H1 (cell line): Measurements from ENCODE around the gene PBX3. TPM values are rescaled to one million over a fixed set of nuclear protein-coding genes. Genes with fewer than 3 reads are reported as not detected.

Source experiments
- CTCF ChIA-PET: fragments of 300-600 bp; sonication (Branson Sonifier 250); formaldehyde crosslinking; loops from one replicate; lab custom pipeline; 2021; ENCODE audit not compliant: partially characterized antibody; lab: Charles Lee
- POLR2A ChIA-PET: fragments of 300-600 bp; sonication (Branson Sonifier 250); formaldehyde crosslinking; loops from one replicate; lab custom pipeline; 2021; ENCODE audit warnings: inconsistent platforms; ENCODE audit not compliant: partially characterized antibody; lab: Charles Lee
- DNase-seq, 2 experiments: peaks; one replicate each; pipeline versions ENCODE4 v3.0.0 to v3.0.0-alpha.2; 2010 to 2022; ENCODE audit warnings: low spot score in 2 of 2, low read depth in 1 of 2, mixed read lengths in 1 of 2
- FAIRE-seq: peaks from 2 replicates; lab custom pipeline; 2011; peaks lifted over from hg19 to GRCh38; lab: Jason Lieb, UNC
- H2AFZ ChIP-seq: 2 replicates; pipeline ENCODE4 v1.8.1; 2012; ENCODE audit warnings: low read length, inconsistent platforms
- H2AK5ac ChIP-seq: 2 replicates; pipeline ENCODE4 v1.6.1; 2013; ENCODE audit warnings: low read depth, low read length
- H2BK120ac ChIP-seq: replicated peaks from 2 replicates; pipeline ENCODE3; 2013; ENCODE audit warnings: low read depth, low read length, inconsistent platforms
- H2BK12ac ChIP-seq: 2 replicates; pipeline ENCODE4 v1.6.1; 2013; ENCODE audit warnings: low read depth, low read length
- H2BK15ac ChIP-seq: 2 replicates; pipeline ENCODE4 v1.6.1; 2013; ENCODE audit warnings: low read length
- H2BK20ac ChIP-seq: 2 replicates; pipeline ENCODE4 v1.6.1; 2013; ENCODE audit warnings: low read length
- H2BK5ac ChIP-seq: 2 replicates; pipeline ENCODE4 v1.6.1; 2013; ENCODE audit warnings: low read depth, low read length
- H3K14ac ChIP-seq: 2 replicates; pipeline ENCODE4 v1.6.1; 2013; ENCODE audit warnings: inconsistent platforms; ENCODE audit not compliant: insufficient read length
- H3K18ac ChIP-seq: 2 replicates; pipeline ENCODE4 v1.6.1; 2013; ENCODE audit warnings: low read length; ENCODE audit errors: extremely low read depth
- H3K23ac ChIP-seq: 2 replicates; pipeline ENCODE4 v1.6.1; 2013; ENCODE audit warnings: inconsistent platforms; ENCODE audit not compliant: insufficient read length
- H3K23me2 ChIP-seq: 2 replicates; pipeline ENCODE4 v1.6.1; 2013; ENCODE audit warnings: low read depth, low read length
- H3K27ac ChIP-seq: 2 replicates; pipeline ENCODE4 v1.6.1; 2011; ENCODE audit warnings: low read depth, low read length, inconsistent platforms
- H3K27me3 ChIP-seq, 4 experiments: replicated peaks in 1 of 4; 1 replicate in 1 of 4; 2 replicates in 3 of 4; pipeline versions ENCODE4 v1.6.1 to v1.8.1; 2011 to 2013; ENCODE audit warnings: low read length in 3 of 4, mild to moderate bottlenecking in 3 of 4, inconsistent platforms in 2 of 4, mixed read lengths in 2 of 4, moderate library complexity in 1 of 4; ENCODE audit not compliant: control insufficient read depth in 3 of 4, insufficient read depth in 3 of 4; ENCODE audit errors: extremely low read depth in 1 of 4
- H3K36me3 ChIP-seq, 4 experiments: 2 replicates each; pipeline versions ENCODE4 v1.6.1 to v1.8.1; 2011 to 2013; ENCODE audit warnings: mild to moderate bottlenecking in 4 of 4, low read length in 3 of 4, moderate library complexity in 2 of 4, control low read depth in 1 of 4, inconsistent platforms in 1 of 4; ENCODE audit not compliant: insufficient read depth in 4 of 4, control insufficient read depth in 2 of 4
- H3K4ac ChIP-seq: replicated peaks from 2 replicates; pipeline ENCODE3; 2013; ENCODE audit warnings: low read length, low read depth, mixed read lengths, inconsistent platforms; ENCODE audit not compliant: insufficient read length
- H3K4me1 ChIP-seq, 4 experiments: replicated peaks in 1 of 4; 1 replicate in 1 of 4; 2 replicates in 3 of 4; pipeline versions ENCODE4 v1.6.1 to v1.8.1; 2011 to 2013; ENCODE audit warnings: low read length in 3 of 4, inconsistent platforms in 2 of 4, mixed read lengths in 1 of 4; ENCODE audit not compliant: insufficient read depth in 4 of 4, control insufficient read depth in 3 of 4
- H3K4me2 ChIP-seq, 2 experiments: 2 replicates each; pipeline versions ENCODE4 v1.6.1 to v1.8.1; 2011 to 2013; ENCODE audit warnings: low read depth in 2 of 2, low read length in 2 of 2, control low read depth in 1 of 2, inconsistent platforms in 1 of 2, mild to moderate bottlenecking in 1 of 2; ENCODE audit not compliant: insufficient read depth in 1 of 2
- H3K4me3 ChIP-seq, 4 experiments: fragments of 200-600, 300-600 bp in 1 of 4; sonication (generic), shearing (Covaris generic), sonication (Bioruptor Twin) in 1 of 4; 2 replicates each; pipeline versions ENCODE4 v1.5.1 to v1.8.1; 2011 to 2016; ENCODE audit warnings: low read length in 4 of 4, low read depth in 3 of 4, control low read depth in 2 of 4, inconsistent platforms in 2 of 4, mild to moderate bottlenecking in 2 of 4, mixed read lengths in 1 of 4, moderate library complexity in 1 of 4; ENCODE audit not compliant: insufficient read depth in 2 of 4; ENCODE audit errors: extremely low read depth in 1 of 4
- H3K56ac ChIP-seq: replicated peaks from 2 replicates; pipeline ENCODE3; 2013; ENCODE audit warnings: low read depth, mild to moderate bottlenecking, mixed read lengths, low read length, inconsistent platforms; ENCODE audit not compliant: insufficient read length
- H3K79me1 ChIP-seq: 2 replicates; pipeline ENCODE4 v1.6.1; 2013; ENCODE audit warnings: low read depth, low read length, control low read depth
- H3K79me2 ChIP-seq, 2 experiments: 2 replicates each; pipeline versions ENCODE4 v1.6.1 to v1.8.1; 2012 to 2013; ENCODE audit warnings: low read length in 2 of 2, mild to moderate bottlenecking in 2 of 2, inconsistent platforms in 1 of 2; ENCODE audit not compliant: insufficient read depth in 2 of 2, control insufficient read depth in 1 of 2
- H3K9ac ChIP-seq, 4 experiments: replicated peaks in 1 of 4; 1 replicate in 1 of 4; 2 replicates in 3 of 4; pipeline versions ENCODE4 v1.6.1 to v1.8.1; 2011 to 2013; ENCODE audit warnings: low read depth in 3 of 4, low read length in 3 of 4, control low read depth in 2 of 4, mild to moderate bottlenecking in 2 of 4, moderate library complexity in 2 of 4, inconsistent platforms in 1 of 4; ENCODE audit errors: extremely low read depth in 1 of 4
- H3K9me3 ChIP-seq, 2 experiments: 2 replicates each; pipeline versions ENCODE4 v1.6.1 to v1.8.1; 2012 to 2013; ENCODE audit warnings: mild to moderate bottlenecking in 2 of 2, moderate library complexity in 2 of 2, control low read depth in 1 of 2, inconsistent platforms in 1 of 2, low read depth in 1 of 2, low read length in 1 of 2, mixed read lengths in 1 of 2; ENCODE audit not compliant: insufficient read depth in 2 of 2
- H4K20me1 ChIP-seq, 2 experiments: replicated peaks in 1 of 2; 2 replicates each; pipeline versions ENCODE3 to v1.8.1; 2011 to 2013; ENCODE audit warnings: inconsistent platforms in 2 of 2, low read length in 2 of 2, mild to moderate bottlenecking in 1 of 2; ENCODE audit not compliant: insufficient read depth in 2 of 2, control insufficient read depth in 1 of 2
- H4K5ac ChIP-seq: 2 replicates; pipeline ENCODE4 v1.6.1; 2013; ENCODE audit warnings: low read length, low read depth, mixed read lengths, inconsistent platforms; ENCODE audit not compliant: insufficient read length
- H4K8ac ChIP-seq: 2 replicates; pipeline ENCODE4 v1.8.0; 2013; ENCODE audit warnings: mild to moderate bottlenecking, moderate library complexity, low read length, inconsistent platforms; ENCODE audit not compliant: insufficient read depth; ENCODE audit errors: extremely low read depth
- H4K91ac ChIP-seq: replicated peaks from 2 replicates; pipeline ENCODE3; 2013; ENCODE audit warnings: low read length, mixed read lengths, inconsistent platforms; ENCODE audit not compliant: insufficient read length
- BCL11A ChIP-seq, 2 experiments: IDR thresholded peaks; one replicate each; pipeline ENCODE4 v1.6.1; 2011; ENCODE audit warnings: low read depth in 2 of 2, low read length in 2 of 2, mild to moderate bottlenecking in 2 of 2
- CHD1 ChIP-seq: IDR thresholded peaks from 2 replicates; pipeline ENCODE4 v1.6.1; 2012; ENCODE audit warnings: low read depth, low read length, improper control_type of control experiment
- CTCF ChIP-seq, 3 experiments: IDR thresholded peaks; 1 replicate in 2 of 3; 2 replicates in 1 of 3; pipeline versions ENCODE4 v1.5.1 to v1.6.1; 2011; ENCODE audit warnings: low read length in 3 of 3, mild to moderate bottlenecking in 3 of 3, inconsistent platforms in 2 of 3, low read depth in 1 of 3, moderate library complexity in 1 of 3; ENCODE audit not compliant: insufficient read depth in 1 of 3; ENCODE audit errors: control extremely low read depth in 1 of 3
- PHF8 ChIP-seq: fragments of 200-600 bp; sonication (generic); conservative IDR thresholded peaks from 2 replicates; pipeline ENCODE4 v1.7.1; 2012; ENCODE audit warnings: low read depth, mild to moderate bottlenecking, inconsistent platforms, low read length, moderate library complexity
- SUZ12 ChIP-seq: fragments of 200-600 bp; sonication (generic); IDR thresholded peaks from 2 replicates; pipeline ENCODE4 v1.6.1; 2012; ENCODE audit warnings: mild to moderate bottlenecking, inconsistent platforms, low read length, moderate library complexity, mixed read lengths
- TAF1 ChIP-seq: IDR thresholded peaks from 2 replicates; pipeline ENCODE4 v1.6.1; 2011; ENCODE audit warnings: mild to moderate bottlenecking, low read depth, low read length
- YY1 ChIP-seq: IDR thresholded peaks from 2 replicates; pipeline ENCODE4 v1.6.1; 2011; ENCODE audit warnings: low read depth, mild to moderate bottlenecking, low read length
- WGBS, 2 experiments: shearing (Covaris generic) in 1 of 2; methylation state at CpG; one replicate each; pipeline versions ENCODE4 v1.1.6 to v1.1.7; 2013 to 2015; ENCODE audit warnings: low lambda C conversion rate in 2 of 2, mixed read lengths in 2 of 2, inconsistent platforms in 1 of 2, low coverage in 1 of 2, missing lambda C conversion rate in 1 of 2; ENCODE audit not compliant: insufficient replicate concordance in 2 of 2, insufficient coverage in 1 of 2, insufficient read length in 1 of 2; ENCODE audit errors: extremely low coverage in 1 of 2, missing lambda C conversion rate in 1 of 2; 5-methylcytosine and 5-hydroxymethylcytosine counted together
- polyA plus RNA-seq, 7 experiments: library from polyadenylated mRNA; depleted of rRNA in 3 of 7; stranded (reverse) in 5 of 7; unstranded in 2 of 7; fragments of >200 nt in 5 of 7; fragments of 200-250 nt in 2 of 7; gene quantifications; 1 replicate in 5 of 7; 2 replicates in 1 of 7; 4 replicates in 1 of 7; pipeline versions ENCODE4 v1.2.1 to v1.2.3, GENCODE V29; 2011 to 2013; ENCODE audit warnings: missing spikeins in 2 of 7, mixed read lengths in 2 of 7
- total RNA-seq: library from RNA; stranded (reverse); fragmentation: NEBNext Ultra II Directional; extraction: Animal tissue kit (Norgen Biotek cat#: 25700); gene quantifications from 2 replicates; pipeline ENCODE4 v1.2.1, GENCODE V29; 2021
- TF ChIP-seq, protein P1 (sequence below): IDR thresholded peaks from 2 replicates; pipeline ENCODE4 v1.6.1; 2012; ENCODE audit warnings: inconsistent platforms

Gene PBX3
- total and polyA plus RNA-seq, 2 of the 8 experiments (the other 6 are each of a cell fraction or from before 2014, with no cell fraction given), result 22.7 to 44.3 TPM

- no peaks in the 10 kb centered on the region for H3K9me3 ChIP-seq
- H3K79me1 ChIP-seq, result peaks cover 7% of the 10 kb centered on the region; the same call in 1 of the 2 replicates
- H3K27me3 ChIP-seq, result no peaks in the 10 kb centered on the region
- no peaks in the 10 kb centered on the region for H4K20me1 ChIP-seq
- WGBS, 2 experiments, result 2% methylated on average over 44 of the region's 63 CpGs; no CpG with 5 or more reads in 1 of the 2 experiments
- H4K8ac ChIP-seq, result peak within 1 kb of the TSS; percentile 81; the same call in 1 of the 2 replicates
- POLR2A ChIA-PET, result interaction anchor here (0.8 to 1.6 kb wide), 8 partner anchors 8 to 89 kb away, joined by 3 to 10 read pairs (median 4); no protein-coding TSS in a partner anchor
- no peak within 1 kb of the TSS for H2BK120ac ChIP-seq
- CTCF ChIA-PET, result no interaction called here
- H2AFZ ChIP-seq, result peak within 1 kb of the TSS; percentile 100
- H4K91ac ChIP-seq, result no peak within 1 kb of the TSS
- H3K23me2 ChIP-seq, result 0 out of 2 replicates have a peak, but pooled peaks cover 4% of the 10 kb centered on the region
- H3K14ac ChIP-seq, result no peak within 1 kb of the TSS
- H3K4me1 ChIP-seq, result peaks cover 0 to 5% (median under 1%) of the 10 kb centered on the region in 4 experiments; a peak in 5 of 7 replicates
- H3K4me3 ChIP-seq, result peak within 1 kb of the TSS; percentile 79 to 93 (median 82)
- no peak within 1 kb of the TSS for H2BK12ac ChIP-seq
- H3K79me2 ChIP-seq, result peaks cover 11 to 46% of the 10 kb centered on the region in 2 experiments
- H3K4ac ChIP-seq, result no peak within 1 kb of the TSS
- H2BK5ac ChIP-seq, result peak within 1 kb of the TSS; percentile 66; the same call in 1 of the 2 replicates
- H2AK5ac ChIP-seq, result no peak within 1 kb of the TSS
- peak within 1 kb of the TSS; percentile 78 to 89 for H3K4me2 ChIP-seq
- H2BK20ac ChIP-seq, result no peak within 1 kb of the TSS
- H3K9ac ChIP-seq, result peak within 1 kb of the TSS; percentile 52 to 84 (median 58)
- FAIRE-seq, result no peak
- peak within 1 kb of the TSS; percentile 92 for H4K5ac ChIP-seq
- peak within 1 kb of the TSS; percentile 74; the same call in 1 of the 2 replicates for H3K27ac ChIP-seq
- no peak within 1 kb of the TSS for H3K56ac ChIP-seq
- DNase-seq, result peak; percentile 91 to 97
- peak within 1 kb of the TSS; percentile 81 for H3K18ac ChIP-seq
- H2BK15ac ChIP-seq, result 0 out of 2 replicates have a peak within 1 kb of the TSS, but pooled peaks have one; percentile 9
- H3K23ac ChIP-seq, result no peak within 1 kb of the TSS
- H3K36me3 ChIP-seq, result no peaks in the 10 kb centered on the region
- no peak for TF ChIP-seq YY1
- no peak for TF ChIP-seq CTCF (IDR thresholded peaks at IDR 0.05; ENCODE audit: control extremely low read depth in 1 of 3, insufficient read depth in 1 of 3, low read depth in 1 of 3, low read length in 3 of 3)
- TF ChIP-seq CHD1, result no peak
- no peak for TF ChIP-seq SUZ12
- peak; percentile 96 for TF ChIP-seq PHF8
- TF ChIP-seq TAF1, result peak; percentile 84
- TF ChIP-seq BCL11A (IDR thresholded peaks at IDR 0.05; ENCODE audit: low read depth in 2 of 2, low read length in 2 of 2), result no peak
- TF ChIP-seq, protein P1, sequence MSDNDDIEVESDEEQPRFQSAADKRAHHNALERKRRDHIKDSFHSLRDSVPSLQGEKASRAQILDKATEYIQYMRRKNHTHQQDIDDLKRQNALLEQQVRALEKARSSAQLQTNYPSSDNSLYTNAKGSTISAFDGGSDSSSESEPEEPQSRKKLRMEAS, result no peak
Measured at GRCh38 chr9:125706651-125707471, 40.3 kb upstream of the PBX3 start, which contains the start of gene MAPKAP1. TSS of gene MAPKAP1 (minus strand) at chr9:125707208. CDS start at chr9:125672574, 34,634 bp downstream.
